ENCODE data around the gene TGIF2.

Gene TGIF2

GRCh38 chr20:36611625-36612024 lies 38.2 kb downstream of the TGIF2 start:
- Histone ChIP-seq H3K27ac (ENCODE audit: low read length) (no peak overlapping the region), H3K9me3 (ENCODE audit: control insufficient read depth, low read depth, low read length) (no peaks in the 10 kb centered on the region), H3K4me3 (ENCODE audit: low read length) (no peak overlapping the region), H3K36me3 (ENCODE audit: control insufficient read depth, low read depth, low read length) (peaks cover 61% of the 10 kb centered on the region), H3K4me1 (ENCODE audit: control insufficient read depth, low read depth, low read length) (peaks cover 3% of the 10 kb centered on the region), H3K9ac (ENCODE audit: low read length) (no peak overlapping the region), H3K27me3 (ENCODE audit: control insufficient read depth, insufficient read depth, low read length) (no peaks in the 10 kb centered on the region)

GRCh38 chr20:36613974-36614373 lies 40.6 kb downstream of the TGIF2 start:
- no peak overlapping the region for H3K27ac ChIP-seq (ENCODE audit: low read length)
- no peak overlapping the region for H3K4me3 ChIP-seq (ENCODE audit: low read length)
- no peak overlapping the region for H3K9ac ChIP-seq (ENCODE audit: low read length)
- H3K4me1 ChIP-seq (ENCODE audit: control insufficient read depth, low read depth, low read length), result no peaks in the 10 kb centered on the region
- no peaks in the 10 kb centered on the region for H3K27me3 ChIP-seq (ENCODE audit: control insufficient read depth, insufficient read depth, low read length)
- peaks cover 49% of the 10 kb centered on the region for H3K36me3 ChIP-seq (ENCODE audit: control insufficient read depth, low read depth, low read length)
- no peaks in the 10 kb centered on the region for H3K9me3 ChIP-seq (ENCODE audit: control insufficient read depth, low read depth, low read length)

- no peak overlapping the region for H3K27ac ChIP-seq (ENCODE audit: low read length)
- H3K4me3 ChIP-seq (ENCODE audit: low read length), result no peak overlapping the region
- no peaks in the 10 kb centered on the region for H3K4me1 ChIP-seq (ENCODE audit: control insufficient read depth, low read depth, low read length)
- peaks cover 41% of the 10 kb centered on the region for H3K36me3 ChIP-seq (ENCODE audit: control insufficient read depth, low read depth, low read length)
- H3K9me3 ChIP-seq (ENCODE audit: control insufficient read depth, low read depth, low read length), result no peaks in the 10 kb centered on the region
- H3K9ac ChIP-seq (ENCODE audit: low read length), result no peak overlapping the region
- H3K27me3 ChIP-seq (ENCODE audit: control insufficient read depth, insufficient read depth, low read length), result no peaks in the 10 kb centered on the region
Measured at GRCh38 chr20:36614781-36615557, 41.6 kb downstream of the TGIF2 start.

- no peak overlapping the region for H3K4me3 ChIP-seq (ENCODE audit: low read length)
- H3K9me3 ChIP-seq (ENCODE audit: control insufficient read depth, low read depth, low read length), result no peaks in the 10 kb centered on the region
- no peaks in the 10 kb centered on the region for H3K36me3 ChIP-seq (ENCODE audit: control insufficient read depth, low read depth, low read length)
- H3K9ac ChIP-seq (ENCODE audit: low read length), result no peak overlapping the region
- no peaks in the 10 kb centered on the region for H3K27me3 ChIP-seq (ENCODE audit: control insufficient read depth, insufficient read depth, low read length)
- H3K27ac ChIP-seq (ENCODE audit: low read length), result no peak overlapping the region
- no peaks in the 10 kb centered on the region for H3K4me1 ChIP-seq (ENCODE audit: control insufficient read depth, low read depth, low read length)
Measured at GRCh38 chr20:36620917-36621316, 47.5 kb downstream of the TGIF2 start.

- Histone ChIP-seq H3K27me3 (ENCODE audit: control insufficient read depth, insufficient read depth, low read length) (no peaks in the 10 kb centered on the region), H3K4me1 (ENCODE audit: control insufficient read depth, low read depth, low read length) (no peaks in the 10 kb centered on the region), H3K27ac (ENCODE audit: low read length) (no peak overlapping the region), H3K4me3 (ENCODE audit: low read length) (no peak overlapping the region), H3K9ac (ENCODE audit: low read length) (no peak overlapping the region), H3K9me3 (ENCODE audit: control insufficient read depth, low read depth, low read length) (no peaks in the 10 kb centered on the region), H3K36me3 (ENCODE audit: control insufficient read depth, low read depth, low read length) (no peaks in the 10 kb centered on the region)
Measured at GRCh38 chr20:36623444-36623843, 50.0 kb downstream of the TGIF2 start.

- no peaks in the 10 kb centered on the region for H3K36me3 ChIP-seq (ENCODE audit: control insufficient read depth, low read depth, low read length)
- no peak overlapping the region for H3K9ac ChIP-seq (ENCODE audit: low read length)
- H3K27ac ChIP-seq (ENCODE audit: low read length), result no peak overlapping the region
- no peak overlapping the region for H3K4me3 ChIP-seq (ENCODE audit: low read length)
- H3K4me1 ChIP-seq (ENCODE audit: control insufficient read depth, low read depth, low read length), result no peaks in the 10 kb centered on the region
- no peaks in the 10 kb centered on the region for H3K9me3 ChIP-seq (ENCODE audit: control insufficient read depth, low read depth, low read length)
- no peaks in the 10 kb centered on the region for H3K27me3 ChIP-seq (ENCODE audit: control insufficient read depth, insufficient read depth, low read length)
Measured at GRCh38 chr20:36624068-36624943, 50.9 kb downstream of the TGIF2 start.

- Histone ChIP-seq H3K4me1 (ENCODE audit: control insufficient read depth, low read depth, low read length) (no peaks in the 10 kb centered on the region), H3K9me3 (ENCODE audit: control insufficient read depth, low read depth, low read length) (no peaks in the 10 kb centered on the region), H3K27me3 (ENCODE audit: control insufficient read depth, insufficient read depth, low read length) (no peaks in the 10 kb centered on the region), H3K9ac (ENCODE audit: low read length) (no peak overlapping the region), H3K4me3 (ENCODE audit: low read length) (no peak overlapping the region), H3K27ac (ENCODE audit: low read length) (no peak overlapping the region), H3K36me3 (ENCODE audit: control insufficient read depth, low read depth, low read length) (no peaks in the 10 kb centered on the region)
Measured at GRCh38 chr20:36624944-36625324, 51.5 kb downstream of the TGIF2 start.

- no peak overlapping the region for H3K9ac ChIP-seq (ENCODE audit: low read length)
- H3K9me3 ChIP-seq (ENCODE audit: control insufficient read depth, low read depth, low read length), result no peaks in the 10 kb centered on the region
- H3K4me1 ChIP-seq (ENCODE audit: control insufficient read depth, low read depth, low read length), result no peaks in the 10 kb centered on the region
- H3K4me3 ChIP-seq (ENCODE audit: low read length), result no peak overlapping the region
- no peak overlapping the region for H3K27ac ChIP-seq (ENCODE audit: low read length)
- H3K27me3 ChIP-seq (ENCODE audit: control insufficient read depth, insufficient read depth, low read length), result no peaks in the 10 kb centered on the region
- no peaks in the 10 kb centered on the region for H3K36me3 ChIP-seq (ENCODE audit: control insufficient read depth, low read depth, low read length)
Measured at GRCh38 chr20:36628076-36628475, 54.7 kb downstream of the TGIF2 start.

- Histone ChIP-seq H3K27ac (ENCODE audit: low read length) (no peak overlapping the region), H3K27me3 (ENCODE audit: control insufficient read depth, insufficient read depth, low read length) (no peaks in the 10 kb centered on the region), H3K36me3 (ENCODE audit: control insufficient read depth, low read depth, low read length) (no peaks in the 10 kb centered on the region), H3K9me3 (ENCODE audit: control insufficient read depth, low read depth, low read length) (no peaks in the 10 kb centered on the region), H3K9ac (ENCODE audit: low read length) (no peak overlapping the region), H3K4me1 (ENCODE audit: control insufficient read depth, low read depth, low read length) (no peaks in the 10 kb centered on the region), H3K4me3 (ENCODE audit: low read length) (no peak overlapping the region)
Measured at GRCh38 chr20:36629719-36630681, 56.6 kb downstream of the TGIF2 start.

- no peaks in the 10 kb centered on the region for H3K27me3 ChIP-seq (ENCODE audit: control insufficient read depth, insufficient read depth, low read length)
- no peak overlapping the region for H3K4me3 ChIP-seq (ENCODE audit: low read length)
- H3K36me3 ChIP-seq (ENCODE audit: control insufficient read depth, low read depth, low read length), result no peaks in the 10 kb centered on the region
- H3K27ac ChIP-seq (ENCODE audit: low read length), result no peak overlapping the region
- no peaks in the 10 kb centered on the region for H3K4me1 ChIP-seq (ENCODE audit: control insufficient read depth, low read depth, low read length)
- H3K9me3 ChIP-seq (ENCODE audit: control insufficient read depth, low read depth, low read length), result no peaks in the 10 kb centered on the region
- H3K9ac ChIP-seq (ENCODE audit: low read length), result no peak overlapping the region
Measured at GRCh38 chr20:36631646-36632045, 58.2 kb downstream of the TGIF2 start.

GRCh38 chr20:36632147-36632486 lies 58.7 kb downstream of the TGIF2 start:
- no peak overlapping the region for H3K9ac ChIP-seq (ENCODE audit: low read length)
- no peaks in the 10 kb centered on the region for H3K9me3 ChIP-seq (ENCODE audit: control insufficient read depth, low read depth, low read length)
- H3K4me3 ChIP-seq (ENCODE audit: low read length), result no peak overlapping the region
- H3K27ac ChIP-seq (ENCODE audit: low read length), result no peak overlapping the region
- H3K27me3 ChIP-seq (ENCODE audit: control insufficient read depth, insufficient read depth, low read length), result no peaks in the 10 kb centered on the region
- H3K4me1 ChIP-seq (ENCODE audit: control insufficient read depth, low read depth, low read length), result no peaks in the 10 kb centered on the region
- H3K36me3 ChIP-seq (ENCODE audit: control insufficient read depth, low read depth, low read length), result no peaks in the 10 kb centered on the region

Measured in iPS-18a (cell line).